ENCODE results near the gene DDHD1.

- TF ChIP-seq TCF7L2 (IDR thresholded peaks at IDR 0.05; ENCODE audit: low read depth, low read length) (no peak), POLR2AphosphoS5 (IDR thresholded peaks at IDR 0.05; ENCODE audit: low read depth, low read length) (no peak), SIN3A (IDR thresholded peaks at IDR 0.05; ENCODE audit: borderline replicate concordance, insufficient read depth, low read depth, low read length) (no peak)
- TF ChIP-seq, protein P1, sequence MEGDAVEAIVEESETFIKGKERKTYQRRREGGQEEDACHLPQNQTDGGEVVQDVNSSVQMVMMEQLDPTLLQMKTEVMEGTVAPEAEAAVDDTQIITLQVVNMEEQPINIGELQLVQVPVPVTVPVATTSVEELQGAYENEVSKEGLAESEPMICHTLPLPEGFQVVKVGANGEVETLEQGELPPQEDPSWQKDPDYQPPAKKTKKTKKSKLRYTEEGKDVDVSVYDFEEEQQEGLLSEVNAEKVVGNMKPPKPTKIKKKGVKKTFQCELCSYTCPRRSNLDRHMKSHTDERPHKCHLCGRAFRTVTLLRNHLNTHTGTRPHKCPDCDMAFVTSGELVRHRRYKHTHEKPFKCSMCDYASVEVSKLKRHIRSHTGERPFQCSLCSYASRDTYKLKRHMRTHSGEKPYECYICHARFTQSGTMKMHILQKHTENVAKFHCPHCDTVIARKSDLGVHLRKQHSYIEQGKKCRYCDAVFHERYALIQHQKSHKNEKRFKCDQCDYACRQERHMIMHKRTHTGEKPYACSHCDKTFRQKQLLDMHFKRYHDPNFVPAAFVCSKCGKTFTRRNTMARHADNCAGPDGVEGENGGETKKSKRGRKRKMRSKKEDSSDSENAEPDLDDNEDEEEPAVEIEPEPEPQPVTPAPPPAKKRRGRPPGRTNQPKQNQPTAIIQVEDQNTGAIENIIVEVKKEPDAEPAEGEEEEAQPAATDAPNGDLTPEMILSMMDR (IDR thresholded peaks at IDR 0.05) = no peak
- TF ChIP-seq, protein P2, sequence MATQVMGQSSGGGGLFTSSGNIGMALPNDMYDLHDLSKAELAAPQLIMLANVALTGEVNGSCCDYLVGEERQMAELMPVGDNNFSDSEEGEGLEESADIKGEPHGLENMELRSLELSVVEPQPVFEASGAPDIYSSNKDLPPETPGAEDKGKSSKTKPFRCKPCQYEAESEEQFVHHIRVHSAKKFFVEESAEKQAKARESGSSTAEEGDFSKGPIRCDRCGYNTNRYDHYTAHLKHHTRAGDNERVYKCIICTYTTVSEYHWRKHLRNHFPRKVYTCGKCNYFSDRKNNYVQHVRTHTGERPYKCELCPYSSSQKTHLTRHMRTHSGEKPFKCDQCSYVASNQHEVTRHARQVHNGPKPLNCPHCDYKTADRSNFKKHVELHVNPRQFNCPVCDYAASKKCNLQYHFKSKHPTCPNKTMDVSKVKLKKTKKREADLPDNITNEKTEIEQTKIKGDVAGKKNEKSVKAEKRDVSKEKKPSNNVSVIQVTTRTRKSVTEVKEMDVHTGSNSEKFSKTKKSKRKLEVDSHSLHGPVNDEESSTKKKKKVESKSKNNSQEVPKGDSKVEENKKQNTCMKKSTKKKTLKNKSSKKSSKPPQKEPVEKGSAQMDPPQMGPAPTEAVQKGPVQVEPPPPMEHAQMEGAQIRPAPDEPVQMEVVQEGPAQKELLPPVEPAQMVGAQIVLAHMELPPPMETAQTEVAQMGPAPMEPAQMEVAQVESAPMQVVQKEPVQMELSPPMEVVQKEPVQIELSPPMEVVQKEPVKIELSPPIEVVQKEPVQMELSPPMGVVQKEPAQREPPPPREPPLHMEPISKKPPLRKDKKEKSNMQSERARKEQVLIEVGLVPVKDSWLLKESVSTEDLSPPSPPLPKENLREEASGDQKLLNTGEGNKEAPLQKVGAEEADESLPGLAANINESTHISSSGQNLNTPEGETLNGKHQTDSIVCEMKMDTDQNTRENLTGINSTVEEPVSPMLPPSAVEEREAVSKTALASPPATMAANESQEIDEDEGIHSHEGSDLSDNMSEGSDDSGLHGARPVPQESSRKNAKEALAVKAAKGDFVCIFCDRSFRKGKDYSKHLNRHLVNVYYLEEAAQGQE (IDR thresholded peaks at IDR 0.05; ENCODE audit: insufficient read depth in 1 of 2, low read depth in 2 of 2, low read length in 1 of 2) = no peak
Observed at GRCh38 chr14:53064475-53064874, 88.6 kb downstream of the DDHD1 start.
